ENCODE results near the gene TBXA2R. TPM values are rescaled to one million over a fixed set of nuclear protein-coding genes. Genes with fewer than 3 reads are reported as not detected.

TBXA2R gene
- total and polyA plus RNA-seq, 2 experiments from 2014 or later = 0.42 to 0.73 TPM

GRCh38 chr19:3656073-3656746, 49.5 kb upstream of the TBXA2R start:
- no peak overlapping the region for H3K4me3 ChIP-seq
- H3K36me3 ChIP-seq (ENCODE audit: insufficient read depth) = no peaks in the 10 kb centered on the region
- DNase-seq (ENCODE audit: low spot score) = no peak
- TF ChIP-seq CREB1 (CRISPR knock-in tag; IDR thresholded peaks at IDR 0.05; ENCODE audit: low read depth) = no peak
- TF ChIP-seq ETS1 (IDR thresholded peaks at IDR 0.05) = no peak
- TF ChIP-seq EZH2phosphoT487 (IDR thresholded peaks at IDR 0.05; ENCODE audit: unreplicated experiment) = no peak
- TF ChIP-seq NANOG (IDR thresholded peaks at IDR 0.05; ENCODE audit: borderline replicate concordance) = no peak
- TF ChIP-seq POLR2AphosphoS5 (IDR thresholded peaks at IDR 0.05; ENCODE audit: low read depth) = no peak
- TF ChIP-seq ZNF114 (CRISPR knock-in tag; IDR thresholded peaks at IDR 0.05) = no peak
- Mint-ChIP-seq H3K27me3 (ENCODE audit: insufficient read depth, low read depth, poor library complexity) (peaks cover 5% of the 10 kb centered on the region), H3K4me1 (no peaks in the 10 kb centered on the region), H3K9me3 (no peaks in the 10 kb centered on the region), H3K4me3 (no peak overlapping the region), H3K27ac (no peak overlapping the region), H3K36me3 (ENCODE audit: low read depth) (peaks cover 18% of the 10 kb centered on the region)
- H2AFZ ChIP-seq = no peak overlapping the region
- no peaks in the 10 kb centered on the region for H3K9me2 ChIP-seq (ENCODE audit: insufficient read depth)
- H3F3A ChIP-seq (replicated peaks; ENCODE audit: low read depth) = no peaks in the 10 kb centered on the region
- no peak overlapping the region for H3K4me2 ChIP-seq
- no peaks in the 10 kb centered on the region for H3K79me2 ChIP-seq (replicated peaks; ENCODE audit: insufficient read depth)
- no peaks in the 10 kb centered on the region for H3K4me1 ChIP-seq (ENCODE audit: insufficient read depth)
- H4K20me1 ChIP-seq (replicated peaks; ENCODE audit: insufficient read depth) = no peaks in the 10 kb centered on the region; the same call in 1 of the 2 replicates
- no peak overlapping the region for H3K27ac ChIP-seq (ENCODE audit: low read depth)
- no peak for ATAC-seq
- H3K27me3 ChIP-seq (ENCODE audit: insufficient read depth) = no peaks in the 10 kb centered on the region

- Histone ChIP-seq H3F3A (replicated peaks; ENCODE audit: low read depth) (no peaks in the 10 kb centered on the region), H4K20me1 (replicated peaks; ENCODE audit: insufficient read depth) (no peaks in the 10 kb centered on the region; the same call in 1 of the 2 replicates), H3K9me2 (ENCODE audit: insufficient read depth) (no peaks in the 10 kb centered on the region), H3K4me1 (ENCODE audit: insufficient read depth) (no peaks in the 10 kb centered on the region), H3K36me3 (ENCODE audit: insufficient read depth) (no peaks in the 10 kb centered on the region), H2AFZ (no peak overlapping the region), H3K4me3 (no peak overlapping the region), H3K4me2 (no peak overlapping the region), H3K79me2 (replicated peaks; ENCODE audit: insufficient read depth) (no peaks in the 10 kb centered on the region), H3K27ac (ENCODE audit: low read depth) (no peak overlapping the region), H3K27me3 (ENCODE audit: insufficient read depth) (no peaks in the 10 kb centered on the region)
- Mint-ChIP-seq H3K27me3 (ENCODE audit: insufficient read depth, low read depth, poor library complexity) (peaks cover 1% of the 10 kb centered on the region), H3K27ac (no peak overlapping the region), H3K4me3 (no peak overlapping the region), H3K4me1 (no peaks in the 10 kb centered on the region), H3K36me3 (ENCODE audit: low read depth) (peaks cover 14% of the 10 kb centered on the region), H3K9me3 (no peaks in the 10 kb centered on the region)
- DNase-seq (ENCODE audit: low spot score) (no peak), ATAC-seq (no peak)
- TF ChIP-seq POLR2AphosphoS5 (IDR thresholded peaks at IDR 0.05; ENCODE audit: low read depth) (no peak), ZNF114 (CRISPR knock-in tag; IDR thresholded peaks at IDR 0.05) (no peak), REST (IDR thresholded peaks at IDR 0.05; ENCODE audit: unreplicated experiment) (no peak), JUNB (IDR thresholded peaks at IDR 0.05; ENCODE audit: unreplicated experiment) (no peak), CREB1 (CRISPR knock-in tag; IDR thresholded peaks at IDR 0.05; ENCODE audit: low read depth) (no peak)
Measured at GRCh38 chr19:3655402-3656072, 48.9 kb upstream of the TBXA2R start.

Measured in GM23338 (cell line).